Hematopoietic multipotent progenitor cell treated with erythropoietin and hydrocortisone succinate and interleukin-3 and kit ligand, for 8 days (in vitro differentiated cells): ENCODE measurements around the gene B4GALNT1.
"Not testable (repeated sequence)": the region's sequence is repeated elsewhere in the genome, so short reads cannot be mapped to it uniquely, and the experiment has no call there.

Source experiments
- DNase-seq: peaks from one replicate; pipeline ENCODE4 v3.0.0-alpha.2; 2015

B4GALNT1 gene

DNA sequence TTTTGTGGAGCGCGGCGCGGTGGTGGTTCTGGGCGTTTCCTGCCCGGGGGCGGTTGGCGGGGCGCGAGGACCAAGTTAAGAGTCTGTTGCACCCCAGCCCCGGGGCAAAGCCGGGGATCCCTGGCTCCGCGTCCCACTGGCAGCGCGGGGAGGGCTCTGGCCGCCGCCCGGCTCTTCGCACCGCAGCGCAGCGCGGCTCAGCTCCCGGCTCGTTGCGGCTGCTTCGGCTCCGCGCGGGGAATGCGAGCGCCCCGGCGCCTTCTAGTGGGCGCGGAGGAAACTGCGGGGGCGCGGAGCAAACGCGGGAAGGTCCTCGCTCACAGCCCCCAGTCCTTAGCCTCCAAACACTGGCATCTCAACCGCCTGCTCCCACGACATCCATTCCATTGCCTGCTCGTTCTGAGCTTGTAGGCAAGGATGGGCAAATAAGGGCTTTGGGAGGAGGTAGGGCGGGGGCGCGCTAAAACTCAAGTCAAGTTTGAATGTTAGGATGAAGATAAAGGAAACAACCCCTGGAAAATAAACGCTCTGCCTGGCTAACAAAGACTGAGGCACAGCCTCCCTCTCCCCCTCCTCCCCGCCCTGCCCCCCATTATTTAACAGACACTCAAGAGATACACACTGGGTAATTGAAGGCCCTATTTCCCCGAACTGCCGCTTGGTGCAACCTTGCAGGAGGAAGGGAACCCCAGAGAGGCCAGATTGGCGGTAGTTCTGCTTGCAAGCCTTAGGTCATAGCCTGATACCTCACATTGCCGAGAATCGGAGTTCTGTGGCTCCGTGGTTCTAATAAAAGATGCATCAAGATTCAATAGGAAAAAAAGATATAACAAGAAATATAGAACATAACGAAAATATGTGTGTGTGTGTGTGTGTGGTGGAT is at the start of gene B4GALNT1:
Gene B4GALNT1, minus strand, starts transcription at position 244 of the 883 bp plus-strand sequence. CDS start 1,069 bp downstream, outside the sequence.
- DNase-seq, result peak; percentile 47

DNA sequence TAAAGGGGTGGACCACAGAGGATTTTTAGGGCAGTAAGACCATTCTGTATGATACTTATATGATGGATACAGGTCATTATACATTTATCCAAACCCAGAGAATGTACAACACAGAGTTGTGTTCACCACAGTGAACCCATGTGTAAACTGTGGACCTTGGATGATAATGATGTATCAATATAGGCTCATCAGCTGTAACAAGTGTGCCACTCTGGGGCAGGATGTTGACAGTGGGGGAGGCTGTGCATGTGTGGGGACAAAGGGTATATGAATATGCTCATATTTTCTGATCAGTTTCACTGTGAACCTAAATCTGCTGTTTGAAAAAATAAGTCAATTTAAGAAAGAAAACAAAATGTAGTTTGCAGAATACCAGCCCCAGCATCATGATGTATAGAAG is 46.7 kb upstream of the B4GALNT1 start:
- no peak for DNase-seq

DNA sequence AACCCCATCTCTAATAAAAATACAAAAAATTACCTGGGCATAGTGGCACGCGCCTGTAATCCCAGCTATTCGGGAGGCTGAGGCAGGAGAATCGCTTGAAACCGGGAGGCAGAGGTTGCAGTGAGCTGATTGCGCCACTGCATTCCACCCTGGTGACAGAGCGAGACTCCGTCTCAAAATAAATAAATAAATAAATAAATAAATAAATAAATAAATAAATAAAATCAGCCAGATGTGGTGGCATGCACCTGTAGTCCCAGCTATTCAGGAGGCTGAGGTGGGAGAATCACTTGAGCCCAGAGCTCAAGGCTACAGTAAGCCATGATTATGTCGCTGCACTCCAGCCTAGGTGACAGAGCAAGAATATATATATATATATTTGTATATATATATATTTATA is 44.9 kb upstream of the B4GALNT1 start:
- DNase-seq, result not testable (repeated sequence)

DNA sequence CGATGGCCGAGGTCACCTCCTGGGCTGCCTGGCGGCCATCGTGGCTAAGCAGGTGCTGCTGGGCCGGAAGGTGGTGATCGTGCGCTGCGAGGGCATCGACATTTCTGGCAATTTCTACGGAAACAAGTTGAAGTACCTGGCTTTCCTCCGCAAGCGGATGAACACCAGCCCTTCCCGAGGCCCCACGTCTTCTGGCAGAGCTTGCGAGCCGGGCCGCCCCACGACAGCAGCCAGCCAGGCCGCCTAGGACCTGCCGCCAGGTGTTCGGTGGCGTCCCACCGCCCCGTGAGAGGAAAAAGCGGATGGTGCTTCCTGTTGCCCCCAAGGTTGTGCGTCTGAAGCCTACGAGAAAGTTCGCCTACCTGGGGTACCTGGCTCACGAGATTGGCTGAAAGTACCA is 41.7 kb upstream of the B4GALNT1 start:
- DNase-seq, result no peak

DNA sequence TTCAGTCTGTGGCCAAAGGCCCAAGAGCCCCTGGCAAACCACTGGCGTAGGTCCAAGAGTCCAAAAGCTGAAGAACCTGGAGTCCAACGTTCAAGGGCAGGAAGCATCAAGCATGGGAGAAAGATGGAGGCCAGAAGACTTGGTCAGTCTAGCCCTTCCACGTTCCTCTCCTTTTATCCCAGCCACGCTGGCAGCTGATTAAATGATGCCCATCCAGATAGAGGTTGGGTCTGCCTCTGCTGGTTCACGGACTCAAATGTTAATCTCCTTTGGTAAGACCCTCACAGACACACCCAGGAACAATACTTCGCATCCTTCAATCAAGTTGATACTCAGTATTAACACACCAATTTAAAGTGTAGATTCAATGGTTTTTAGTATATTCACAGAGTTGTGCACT is 39.8 kb upstream of the B4GALNT1 start:
- DNase-seq, result no peak

DNA sequence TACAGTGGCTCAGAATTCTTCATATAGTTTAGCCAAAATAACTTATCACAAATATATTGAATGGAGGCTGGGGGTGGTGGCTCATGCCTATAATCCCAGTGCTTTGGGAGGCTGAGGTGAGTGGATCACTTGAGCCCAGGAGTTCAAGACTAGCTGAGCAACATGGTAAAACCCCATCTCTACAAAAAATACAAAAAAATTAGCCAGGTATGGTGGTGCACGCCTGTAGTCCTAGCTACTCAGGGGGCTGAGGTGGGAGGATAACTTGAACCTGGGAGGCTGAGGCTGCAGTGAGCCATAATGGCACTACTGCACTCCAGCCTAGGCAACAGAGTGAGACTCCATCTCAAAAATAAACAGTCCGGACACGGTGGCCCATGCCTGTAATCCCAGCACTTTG is 38.8 kb upstream of the B4GALNT1 start:
- not testable (repeated sequence) for DNase-seq

DNA sequence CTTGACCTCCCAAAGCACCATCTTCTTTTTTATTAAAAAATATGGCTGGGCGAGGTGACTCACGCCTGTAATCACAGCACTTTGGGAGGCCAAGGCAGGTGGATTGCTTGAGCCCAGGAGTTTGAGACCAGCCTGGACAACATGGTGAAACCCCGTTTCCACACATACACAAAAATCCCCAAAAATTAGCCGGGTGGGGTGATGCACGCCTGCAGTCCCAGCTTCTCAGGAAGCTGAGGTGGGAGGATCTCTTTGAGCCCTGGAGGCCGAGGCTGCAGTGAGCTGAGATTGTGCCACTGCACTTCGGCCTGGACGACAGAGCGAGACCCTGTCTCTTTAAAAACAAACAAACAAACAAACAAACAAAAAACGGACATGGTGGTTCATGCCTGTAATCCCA is 36.7 kb upstream of the B4GALNT1 start:
- DNase-seq, result not testable (repeated sequence)

DNA sequence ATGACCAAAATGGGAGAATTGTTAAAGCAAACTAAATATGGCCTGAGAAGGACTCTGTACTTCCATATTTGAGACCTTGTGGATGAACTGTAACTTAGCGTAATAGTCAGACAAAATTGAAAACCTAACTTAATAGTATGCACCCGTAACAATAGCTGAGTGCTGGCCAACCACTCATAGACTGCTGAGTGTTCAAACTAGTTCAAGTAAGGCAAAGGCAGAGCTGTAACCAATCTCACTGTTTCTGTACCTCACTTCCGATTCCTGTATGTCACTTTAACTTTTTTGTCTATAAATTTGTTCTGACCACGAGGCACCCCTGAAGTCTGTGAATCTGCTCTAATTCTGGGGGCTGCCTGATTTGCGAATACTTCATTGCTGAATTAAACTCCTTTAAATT is 33.9 kb upstream of the B4GALNT1 start:
- no peak for DNase-seq

DNA sequence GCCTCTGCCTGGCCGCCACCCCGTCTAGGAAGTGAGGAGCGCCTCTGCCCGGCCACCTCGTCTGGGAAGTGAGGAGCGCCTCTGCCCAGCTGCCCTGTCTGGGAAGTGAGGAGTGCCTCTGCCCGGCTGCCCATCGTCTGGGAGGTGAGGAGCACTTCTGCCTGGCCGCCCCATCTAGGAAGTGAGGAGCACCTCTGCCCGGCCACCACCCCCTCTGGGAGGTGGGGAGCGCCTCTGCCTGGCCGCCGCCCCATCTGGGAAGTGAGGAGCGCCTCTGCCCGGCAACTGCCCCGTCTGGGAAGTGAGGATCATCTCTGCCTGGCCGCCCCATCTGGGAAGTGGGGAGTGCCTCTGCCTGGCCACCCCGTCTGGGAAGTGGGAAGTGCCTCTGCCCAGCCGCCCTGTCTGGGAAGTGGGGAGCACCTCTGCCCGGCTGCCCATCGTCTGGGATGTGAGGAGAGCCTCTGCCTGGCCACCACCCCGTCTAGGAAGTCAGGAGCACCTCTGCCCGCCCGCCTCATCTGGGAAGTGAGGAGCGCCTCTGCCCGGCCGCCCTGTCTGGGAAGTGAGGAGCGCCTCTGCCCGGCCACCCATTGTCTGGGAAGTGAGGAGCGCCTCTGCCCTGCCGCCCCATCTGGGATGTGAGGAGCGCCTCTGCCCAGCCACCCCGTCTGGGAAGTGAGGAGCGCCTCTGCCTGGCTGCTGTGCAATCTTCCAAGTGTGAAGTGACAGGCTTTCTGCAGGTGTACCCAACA is 32.2 kb upstream of the B4GALNT1 start:
- DNase-seq, result not testable (repeated sequence)

DNA sequence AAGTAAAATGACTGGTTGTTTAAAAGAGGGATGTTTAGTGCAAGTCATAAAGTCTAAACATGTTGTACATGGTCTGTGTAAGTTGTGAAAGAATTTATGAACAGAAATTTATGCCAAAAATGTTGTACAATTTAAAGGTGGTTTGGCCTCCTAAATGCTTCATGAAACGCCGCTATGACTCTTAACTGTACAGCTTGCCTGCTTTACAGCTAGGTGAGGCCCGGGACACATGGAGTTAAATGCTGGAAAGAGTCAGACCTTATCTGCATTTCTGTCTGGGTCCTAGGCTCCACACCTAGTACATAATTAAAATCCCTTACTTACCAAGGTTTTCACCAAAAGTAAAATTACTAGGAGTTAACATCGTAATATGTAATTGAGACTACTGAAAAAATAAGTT is 28.4 kb upstream of the B4GALNT1 start:
- no peak for DNase-seq

DNA sequence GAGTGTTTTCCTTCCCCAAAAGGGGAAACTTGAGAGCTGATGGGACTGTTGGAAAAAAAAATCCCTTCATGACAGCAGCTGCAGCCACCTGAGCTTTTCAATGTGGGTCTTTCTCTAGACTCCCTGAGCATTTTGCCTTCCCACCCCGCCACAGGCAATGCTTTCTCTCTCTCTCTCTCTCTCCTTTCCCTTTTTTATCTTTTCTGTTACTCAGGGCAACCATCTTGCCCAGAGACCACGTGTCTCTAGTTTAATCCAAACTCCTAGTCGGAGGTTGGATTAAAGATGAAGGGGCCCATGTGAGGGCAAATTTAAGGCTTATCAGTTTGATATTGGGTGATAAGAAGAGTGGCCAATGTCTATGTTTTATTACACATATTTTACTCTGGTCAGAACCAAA is 25.9 kb upstream of the B4GALNT1 start:
- no peak for DNase-seq

DNA sequence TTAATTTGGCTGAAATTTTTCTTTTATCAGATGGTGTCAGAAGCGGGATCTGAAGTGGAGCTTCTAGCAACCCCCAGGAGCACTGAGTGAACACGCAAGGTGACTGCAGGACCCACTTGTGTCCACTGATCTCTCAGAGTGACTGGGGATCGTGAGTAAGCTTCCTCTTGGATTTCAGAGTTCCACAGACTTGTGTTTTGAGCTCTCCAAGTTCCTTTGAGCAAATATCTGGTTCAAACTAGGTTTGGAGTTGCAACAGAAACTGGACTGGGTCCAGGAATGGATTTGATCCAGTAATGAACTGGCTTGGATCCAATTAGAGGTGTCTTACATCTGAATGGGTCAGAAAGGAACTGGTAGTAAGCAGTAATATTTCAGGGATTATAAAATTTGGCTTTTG is 24.7 kb upstream of the B4GALNT1 start:
- DNase-seq, result no peak

DNA sequence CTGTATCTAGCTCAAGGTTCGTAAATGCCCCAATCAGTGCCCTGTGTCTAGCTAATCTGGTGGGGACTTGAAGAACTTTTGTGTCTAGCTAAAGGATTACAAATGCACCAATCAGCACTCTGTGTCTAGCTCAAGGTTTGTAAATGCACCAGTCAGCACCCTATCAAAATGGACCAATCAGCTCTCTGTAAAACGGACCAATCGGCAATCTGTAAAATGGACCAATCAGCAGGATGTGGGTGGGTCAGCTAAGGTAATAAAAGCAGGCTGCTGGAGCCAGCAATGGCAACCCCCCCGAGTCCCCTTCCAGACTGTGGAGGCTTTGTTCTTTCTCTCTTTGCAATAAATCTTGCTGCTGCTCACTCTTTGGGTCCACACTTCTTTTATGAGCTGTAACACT is 23.4 kb upstream of the B4GALNT1 start:
- DNase-seq, result not testable (repeated sequence)

DNA sequence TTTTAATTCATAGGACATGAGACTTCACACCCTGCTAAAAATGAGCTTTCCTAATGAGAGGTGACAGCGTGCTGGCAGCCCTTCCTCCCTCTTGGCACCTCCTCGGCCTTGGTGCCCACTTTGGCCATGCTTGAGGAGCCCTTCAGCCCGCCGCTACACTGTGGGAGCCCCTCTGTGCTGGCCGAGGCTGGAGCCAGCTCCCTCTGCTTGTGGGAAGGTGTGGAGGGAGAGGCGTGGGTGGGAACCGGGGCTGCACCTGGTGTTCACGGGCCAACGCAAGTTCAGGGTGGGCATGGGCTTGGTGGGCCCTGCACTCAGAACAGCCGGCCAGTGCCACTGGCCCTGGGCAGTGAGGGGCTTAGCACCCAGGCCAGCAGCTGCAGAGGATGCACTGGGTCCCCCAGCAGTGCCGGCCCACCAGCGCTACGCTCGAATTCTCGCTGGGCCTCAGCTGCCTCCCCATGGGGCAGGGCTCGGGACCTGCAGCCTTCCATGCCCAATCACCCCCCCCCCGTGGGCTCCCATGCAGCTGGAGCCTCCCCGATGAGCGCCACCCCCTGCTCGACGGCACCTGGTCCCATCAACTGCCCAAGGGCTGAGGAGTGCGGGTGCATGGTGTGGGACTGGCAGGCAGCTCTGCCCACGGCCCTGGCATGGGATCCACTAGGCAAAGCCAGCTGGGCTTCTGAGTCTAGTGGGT is 22.7 kb upstream of the B4GALNT1 start:
- no peak for DNase-seq

DNA sequence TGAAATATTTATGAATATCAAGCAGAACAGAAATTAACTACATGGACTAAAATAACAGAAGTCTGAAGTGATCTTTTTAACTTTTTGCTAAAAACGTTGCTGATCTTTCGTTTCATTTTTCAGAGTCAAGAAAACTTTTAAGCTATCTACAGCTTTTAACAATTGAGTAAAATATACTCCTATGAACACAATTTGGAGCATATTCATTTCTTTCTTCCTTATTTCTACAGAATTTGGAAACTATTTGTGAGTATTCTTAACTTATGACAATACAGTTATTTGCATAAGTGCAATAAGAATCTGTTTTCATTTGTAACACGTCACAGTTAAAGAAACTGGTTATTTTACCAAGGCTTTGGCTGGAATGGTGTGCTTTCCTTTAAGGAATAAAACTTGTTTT is 21.0 kb upstream of the B4GALNT1 start:
- no peak for DNase-seq

DNA sequence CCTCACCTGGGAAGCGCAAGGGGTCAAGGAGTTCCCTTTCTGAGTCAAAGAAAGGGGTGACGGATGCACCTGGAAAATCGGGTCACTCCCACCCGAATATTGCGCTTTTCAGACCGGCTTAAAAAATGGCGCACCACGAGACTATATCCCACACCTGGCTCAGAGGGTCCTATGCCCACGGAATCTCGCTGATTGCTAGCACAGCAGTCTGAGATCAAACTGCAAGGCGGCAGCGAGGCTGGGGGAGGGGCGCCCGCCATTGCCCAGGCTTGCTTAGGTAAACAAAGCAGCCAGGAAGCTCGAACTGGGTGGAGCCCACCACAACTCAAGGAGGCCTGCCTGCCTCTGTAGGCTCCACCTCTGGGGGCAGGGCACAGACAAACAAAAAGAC is 13.7 kb upstream of the B4GALNT1 start:
- not testable (repeated sequence) for DNase-seq

DNA sequence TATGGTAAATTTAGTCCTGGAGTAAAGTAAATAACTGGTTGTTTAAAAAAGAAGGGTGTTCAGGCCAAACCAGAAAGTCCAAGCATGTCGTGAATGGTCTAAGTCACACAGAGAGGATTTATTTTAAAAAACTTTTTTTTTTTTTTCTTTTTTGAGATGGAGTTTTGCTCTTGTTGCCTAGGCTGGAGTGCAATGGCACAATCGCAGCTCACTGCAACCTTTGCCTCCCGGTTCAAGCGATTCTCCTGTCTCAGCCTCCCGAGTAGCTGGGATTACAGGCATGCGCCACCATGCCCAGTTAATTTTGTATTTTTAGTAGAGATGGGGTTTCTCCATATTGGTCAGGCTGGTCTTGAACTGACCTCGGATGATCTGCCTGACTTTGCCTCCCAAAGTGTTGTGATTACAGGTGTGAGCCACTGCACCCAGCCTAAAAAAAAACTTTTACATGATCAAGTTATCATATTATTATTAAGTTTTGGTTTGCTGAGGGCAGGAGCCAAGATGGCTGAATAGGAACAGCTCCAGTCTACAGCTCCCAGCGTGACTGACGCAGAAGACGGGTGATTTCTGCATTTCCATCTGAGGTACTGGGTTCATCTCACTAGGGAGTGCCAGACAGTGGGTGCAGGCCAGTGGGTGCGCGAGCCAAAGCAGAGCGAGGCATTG is 13.1 kb upstream of the B4GALNT1 start:
- peak; percentile 23 for DNase-seq

DNA sequence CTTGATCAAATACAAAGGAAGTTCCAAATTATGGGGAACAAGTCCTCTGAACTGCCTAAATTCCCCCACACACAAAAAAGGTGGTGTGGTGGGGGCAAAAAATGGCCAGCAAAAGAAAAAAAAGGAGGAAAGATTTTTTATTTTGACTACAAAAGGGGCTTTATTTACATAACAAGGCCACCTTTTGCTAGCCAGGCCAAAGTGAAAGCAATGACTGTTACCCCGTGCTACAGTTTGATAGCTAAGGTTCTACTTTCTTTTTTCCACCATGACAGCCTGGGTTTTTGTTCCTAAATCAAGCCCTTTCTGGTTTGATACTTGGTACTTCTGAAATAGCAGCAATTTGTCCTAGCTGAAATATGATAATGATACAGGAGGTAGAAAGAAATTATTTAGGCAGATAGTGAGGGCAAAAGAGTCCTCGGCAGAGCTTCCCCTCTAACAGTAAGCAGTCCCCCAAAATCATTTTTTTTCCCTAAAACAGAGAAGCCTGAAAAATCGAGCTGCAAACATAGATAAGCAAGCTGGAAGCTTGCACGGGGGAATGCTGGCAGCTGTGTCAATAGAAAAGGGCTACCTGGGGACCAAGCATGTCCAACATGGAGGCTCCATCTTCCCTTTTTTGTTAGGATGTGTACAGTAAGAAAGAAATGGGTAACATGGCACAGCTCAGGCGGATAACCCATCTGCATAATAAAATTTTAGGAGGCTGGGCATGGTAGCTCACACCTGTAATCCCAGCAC is 8.9 kb upstream of the B4GALNT1 start:
- no peak for DNase-seq

DNA sequence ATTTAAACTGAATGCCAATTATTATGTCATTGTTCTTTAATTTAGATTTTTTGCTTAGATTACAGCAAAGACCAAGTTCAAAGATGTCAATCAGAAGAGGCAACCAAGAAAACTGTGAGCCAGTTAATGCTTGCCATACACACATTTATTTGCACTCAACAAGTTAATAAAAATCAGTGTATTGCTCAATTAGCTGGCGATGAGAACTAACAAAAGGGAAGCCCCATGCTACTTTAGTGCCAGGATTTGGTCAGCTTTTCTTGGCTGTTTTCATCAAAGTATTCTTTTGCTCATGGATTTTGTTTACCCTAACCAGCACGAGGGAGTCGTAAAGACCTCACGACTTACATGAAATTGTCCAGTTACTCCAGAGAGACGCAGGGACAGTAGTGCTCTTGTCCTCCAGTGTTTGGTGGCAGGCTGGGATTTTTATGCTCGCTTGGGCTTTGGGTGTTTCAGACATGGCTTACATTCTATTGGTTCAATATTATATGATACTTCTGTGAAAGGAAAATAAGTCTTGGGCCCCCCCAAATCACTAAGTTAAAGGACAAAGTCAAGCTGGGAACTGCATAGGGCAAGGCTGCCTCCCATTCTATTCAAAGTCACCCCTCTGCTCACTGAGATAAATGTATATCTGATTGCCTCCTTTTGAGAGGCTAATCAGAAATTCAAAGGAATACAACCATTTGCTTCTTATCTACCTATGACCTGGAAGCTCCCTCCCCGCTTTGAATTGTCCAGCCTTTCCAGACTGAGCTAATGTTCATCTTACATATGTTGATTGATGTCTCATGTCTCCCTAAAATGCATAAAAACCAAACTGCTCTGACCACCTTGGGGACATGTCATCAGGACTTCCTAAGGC is 7.4 kb upstream of the B4GALNT1 start:
- DNase-seq, result no peak

DNA sequence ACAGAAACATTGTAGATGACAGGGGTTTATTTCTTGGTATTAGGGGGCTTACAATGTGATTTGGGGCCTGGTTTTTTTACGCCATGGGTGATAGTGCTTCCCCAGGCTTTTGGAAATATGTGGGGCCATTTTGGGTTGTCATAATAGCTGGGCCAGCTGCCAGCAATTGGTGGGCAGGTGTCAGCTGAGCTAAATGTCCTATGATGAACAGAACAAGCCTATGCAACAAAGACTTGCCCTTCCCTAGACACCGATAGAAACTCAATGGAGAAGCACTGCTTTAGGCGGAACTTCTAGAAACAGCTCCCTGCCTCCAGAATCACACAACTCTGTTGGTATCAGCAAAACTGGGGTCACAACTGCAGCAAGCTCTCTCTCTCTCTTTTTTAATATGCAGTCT is 5.1 kb upstream of the B4GALNT1 start:
- DNase-seq, result no peak

DNA sequence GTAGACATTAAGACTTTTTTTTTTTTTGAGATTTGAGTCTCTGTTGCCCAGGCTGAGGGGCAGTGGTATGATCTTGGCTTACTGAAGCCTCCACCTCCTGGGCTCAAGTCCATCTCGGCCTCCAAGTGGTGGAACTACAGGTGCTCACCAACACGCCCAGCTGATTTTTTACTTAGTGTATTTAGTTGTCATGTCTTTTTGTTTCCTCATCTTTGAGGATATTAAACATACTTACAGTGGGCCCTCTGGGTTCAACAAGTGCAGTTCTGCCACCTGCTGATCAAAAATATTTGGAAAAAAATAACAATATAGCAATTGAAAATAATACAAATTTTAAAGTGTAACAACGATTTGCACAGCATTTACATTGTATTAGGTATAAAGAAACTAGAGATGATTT is 4.4 kb upstream of the B4GALNT1 start:
- no peak for DNase-seq
